Neural progenitor cell (in vitro differentiated cells): Measurements from ENCODE around the gene GM2A. TPM values are rescaled to one million over a fixed set of nuclear protein-coding genes. Genes with fewer than 3 reads are reported as not detected.

ENCODE experiments used
- DNase-seq: peaks from one replicate; pipeline ENCODE4 v3.0.0-alpha.2; 2016; ENCODE audit warnings: low spot score
- H2AFZ ChIP-seq: fragments of 200-600 bp; sonication (generic); replicated peaks from 2 replicates; pipeline ENCODE4 v1.6.1; 2016; ENCODE audit warnings: antibody characterized with exemption
- H3F3A ChIP-seq: fragments of 200-600 bp; sonication (generic); 2 replicates; pipeline ENCODE4 v1.6.1; 2016; ENCODE audit warnings: antibody characterized with exemption, low read depth
- H3K27ac ChIP-seq: fragments of 200-600 bp; sonication (generic); 2 replicates; pipeline ENCODE4 v1.5.1; 2016; ENCODE audit warnings: mild to moderate bottlenecking
- H3K27me3 ChIP-seq: fragments of 200-600 bp; sonication (generic); 2 replicates; pipeline ENCODE4 v1.6.1; 2016; ENCODE audit warnings: mild to moderate bottlenecking, moderate library complexity
- H3K36me3 ChIP-seq: fragments of 200-600 bp; sonication (generic); 2 replicates; pipeline ENCODE4 v1.5.1; 2016
- H3K4me1 ChIP-seq: fragments of 200-600 bp; sonication (generic); 2 replicates; pipeline ENCODE4 v1.6.1; 2016; ENCODE audit warnings: mixed run types
- H3K4me2 ChIP-seq: fragments of 200-600 bp; sonication (generic); 2 replicates; pipeline ENCODE4 v1.6.1; 2016
- H3K4me3 ChIP-seq: fragments of 200-600 bp; sonication (generic); 2 replicates; pipeline ENCODE4 v1.5.1; 2016
- H3K79me2 ChIP-seq: fragments of 200-600 bp; sonication (generic); 2 replicates; pipeline ENCODE4 v1.6.1; 2016; ENCODE audit warnings: low read depth
- H3K9ac ChIP-seq: fragments of 200-600 bp; sonication (generic); 2 replicates; pipeline ENCODE4 v1.6.1; 2016
- H3K9me3 ChIP-seq: fragments of 200-600 bp; sonication (generic); 2 replicates; pipeline ENCODE4 v1.5.1; 2016; ENCODE audit warnings: low read depth
- H4K20me1 ChIP-seq: fragments of 200-600 bp; sonication (generic); 2 replicates; pipeline ENCODE4 v1.6.1; 2016; ENCODE audit warnings: low read depth
- H3K27ac Mint-ChIP-seq: 3 replicates; pipeline ENCODE4 v1.8.0; 2021; ENCODE audit warnings: mixed read lengths
- H3K27me3 Mint-ChIP-seq: 2 replicates; pipeline ENCODE4 v1.8.0; 2022; ENCODE audit warnings: low read depth, mild to moderate bottlenecking, inconsistent platforms, moderate library complexity, mixed read lengths; ENCODE audit not compliant: insufficient read depth
- H3K36me3 Mint-ChIP-seq: 3 replicates; pipeline ENCODE4 v1.8.0; 2021; ENCODE audit warnings: mixed read lengths
- H3K4me1 Mint-ChIP-seq: 3 replicates; pipeline ENCODE4 v1.8.0; 2021; ENCODE audit warnings: mixed read lengths
- H3K4me3 Mint-ChIP-seq: 3 replicates; pipeline ENCODE4 v1.8.0; 2021; ENCODE audit warnings: mild to moderate bottlenecking, moderate library complexity, mixed read lengths
- H3K9me3 Mint-ChIP-seq: 3 replicates; pipeline ENCODE4 v1.8.0; 2020; ENCODE audit warnings: mixed read lengths
- CTCF ChIP-seq: fragments of 200-600 bp; sonication (generic); IDR thresholded peaks from 2 replicates; pipeline ENCODE4 v1.5.1; 2017; ENCODE audit warnings: antibody characterized with exemption, mild to moderate bottlenecking
- EZH2 ChIP-seq: fragments of 200-600 bp; sonication (generic); IDR thresholded peaks from 2 replicates; pipeline ENCODE4 v1.6.1; 2017; ENCODE audit warnings: antibody characterized with exemption, mild to moderate bottlenecking, moderate library complexity
- EZH2phosphoT487 ChIP-seq: fragments of 200-600 bp; sonication (generic); IDR thresholded peaks from 2 replicates; pipeline ENCODE4 v1.6.1; 2017; ENCODE audit warnings: antibody characterized with exemption
- total RNA-seq: library from RNA; depleted of rRNA; stranded (reverse); fragments of >200 nt; gene quantifications from 2 replicates; pipeline ENCODE4 v1.2.3, GENCODE V29; 2015; ENCODE audit warnings: low replicate concordance

GM2A gene
- total RNA-seq, 1 donor from 2014 or later = 19.4 TPM

DNA sequence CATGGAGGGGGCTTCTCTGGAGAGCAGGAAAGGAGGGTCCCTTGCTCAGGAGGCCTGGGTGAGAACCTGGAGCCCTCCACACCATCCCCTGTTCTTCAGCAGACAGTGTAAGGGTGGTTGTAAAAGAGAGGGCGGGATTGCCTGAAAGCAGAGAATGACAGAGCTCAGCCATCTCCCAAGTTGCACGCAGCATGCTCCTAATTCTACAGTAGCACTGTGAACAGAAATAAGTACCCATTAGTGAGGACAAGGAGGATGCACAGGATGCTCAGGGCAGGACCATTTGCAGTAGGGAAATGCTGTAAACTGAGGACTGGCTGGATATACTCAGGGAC is 37.5 kb upstream of the GM2A start:
- Histone ChIP-seq H4K20me1 (no peaks in the 10 kb centered on the region), H3K4me2 (no peak overlapping the region), H3K27me3 (no peaks in the 10 kb centered on the region), H3K4me3 (no peak overlapping the region), H2AFZ (no peak overlapping the region), H3F3A (no peaks in the 10 kb centered on the region), H3K27ac (no peak overlapping the region), H3K9me3 (no peaks in the 10 kb centered on the region), H3K79me2 (no peaks in the 10 kb centered on the region), H3K36me3 (no peaks in the 10 kb centered on the region), H3K9ac (no peak overlapping the region), H3K4me1 (peaks cover 6% of the 10 kb centered on the region)
- no peak overlapping the region for H3K4me3 Mint-ChIP-seq
- no peak for DNase-seq
- H3K27me3 Mint-ChIP-seq = peaks cover 4% of the 10 kb centered on the region
- H3K9me3 Mint-ChIP-seq = no peaks in the 10 kb centered on the region
- H3K4me1 Mint-ChIP-seq = peaks cover 7% of the 10 kb centered on the region
- peak overlapping the region; percentile 21 for H3K27ac Mint-ChIP-seq
- H3K36me3 Mint-ChIP-seq = no peaks in the 10 kb centered on the region
- no peak for TF ChIP-seq EZH2phosphoT487
- no peak for TF ChIP-seq CTCF
- no peak for TF ChIP-seq EZH2

GRCh38 chr5:151216781-151217180 is 36.2 kb upstream of the GM2A start:
- Histone ChIP-seq H3K4me1 (peaks cover 6% of the 10 kb centered on the region), H3K27ac (no peak overlapping the region), H3K4me3 (no peak overlapping the region), H3K36me3 (no peaks in the 10 kb centered on the region), H3K79me2 (no peaks in the 10 kb centered on the region), H3F3A (no peaks in the 10 kb centered on the region), H3K9me3 (no peaks in the 10 kb centered on the region), H2AFZ (no peak overlapping the region), H3K4me2 (no peak overlapping the region), H3K9ac (no peak overlapping the region), H3K27me3 (peaks cover 11% of the 10 kb centered on the region), H4K20me1 (no peaks in the 10 kb centered on the region)
- Mint-ChIP-seq H3K9me3 (no peaks in the 10 kb centered on the region), H3K36me3 (no peaks in the 10 kb centered on the region), H3K27me3 (peaks cover 11% of the 10 kb centered on the region), H3K27ac (no peak overlapping the region), H3K4me3 (no peak overlapping the region), H3K4me1 (peaks cover 7% of the 10 kb centered on the region)
- DNase-seq = no peak
- no peak for TF ChIP-seq EZH2phosphoT487
- no peak for TF ChIP-seq CTCF
- no peak for TF ChIP-seq EZH2

DNA sequence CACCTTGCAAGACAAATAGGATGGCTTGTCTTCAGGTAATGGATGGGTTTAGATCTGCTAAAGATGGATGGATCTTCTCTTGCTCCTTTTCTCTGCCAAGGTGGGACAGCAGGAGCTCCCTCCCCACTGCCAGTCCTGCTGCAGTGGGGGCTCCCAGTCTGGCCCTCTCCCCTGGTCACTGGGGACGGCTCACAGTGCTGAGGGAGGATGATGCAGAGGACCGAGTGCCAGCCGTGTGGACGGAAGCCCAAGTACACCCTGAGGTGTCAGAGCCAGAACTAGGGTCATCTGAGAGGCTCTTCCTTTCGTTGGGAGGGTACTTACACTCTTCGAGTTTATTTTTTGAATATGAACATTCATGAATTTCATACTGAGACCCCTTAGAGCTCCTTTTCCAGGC is 34.8 kb upstream of the GM2A start:
- TF ChIP-seq EZH2phosphoT487 (no peak), CTCF (no peak), EZH2 (no peak)
- Histone ChIP-seq H4K20me1 (peaks cover 3% of the 10 kb centered on the region), H3K27ac (no peak overlapping the region), H3K36me3 (no peaks in the 10 kb centered on the region), H3K4me1 (peaks cover 6% of the 10 kb centered on the region), H3K4me2 (no peak overlapping the region), H3K27me3 (peaks cover 25% of the 10 kb centered on the region), H3K4me3 (no peak overlapping the region), H3K9ac (no peak overlapping the region), H3K9me3 (no peaks in the 10 kb centered on the region), H2AFZ (no peak overlapping the region), H3F3A (no peaks in the 10 kb centered on the region), H3K79me2 (no peaks in the 10 kb centered on the region)
- no peaks in the 10 kb centered on the region for H3K9me3 Mint-ChIP-seq
- H3K27ac Mint-ChIP-seq = no peak overlapping the region
- H3K4me1 Mint-ChIP-seq = peaks cover 10% of the 10 kb centered on the region
- no peaks in the 10 kb centered on the region for H3K36me3 Mint-ChIP-seq
- no peak for DNase-seq
- H3K27me3 Mint-ChIP-seq = peaks cover 13% of the 10 kb centered on the region
- no peak overlapping the region for H3K4me3 Mint-ChIP-seq

DNA sequence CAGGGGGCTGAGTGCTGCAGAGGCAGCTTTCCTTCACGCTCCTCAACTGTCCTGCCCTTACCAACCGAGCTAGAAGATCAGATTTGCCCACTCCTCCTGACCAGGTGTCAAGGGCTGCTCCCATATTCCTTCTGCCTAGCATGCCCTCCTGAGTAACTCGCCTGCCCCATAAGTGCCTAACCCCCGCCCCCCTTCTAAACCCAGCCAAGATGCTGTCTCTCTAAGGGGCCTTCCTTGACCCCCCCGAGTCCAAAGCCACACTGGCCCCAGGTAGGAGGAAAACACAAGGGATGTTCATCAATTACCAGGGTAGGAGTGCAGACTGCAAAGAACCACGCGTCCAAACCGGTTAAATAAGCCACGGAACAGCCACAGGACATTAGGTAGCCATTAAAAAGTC is 33.8 kb upstream of the GM2A start:
- no peak overlapping the region for H3K27ac ChIP-seq
- H3K27ac Mint-ChIP-seq = no peak overlapping the region
- TF ChIP-seq EZH2phosphoT487 (no peak), CTCF (no peak), EZH2 (no peak)
- H3K27me3 Mint-ChIP-seq = peaks cover 15% of the 10 kb centered on the region
- H3K4me3 Mint-ChIP-seq = no peak overlapping the region
- H3K36me3 ChIP-seq = no peaks in the 10 kb centered on the region
- peaks cover 33% of the 10 kb centered on the region for H3K27me3 ChIP-seq
- H3K9me3 Mint-ChIP-seq = no peaks in the 10 kb centered on the region
- no peak for DNase-seq
- no peak overlapping the region for H2AFZ ChIP-seq
- no peak overlapping the region for H3K9ac ChIP-seq
- no peaks in the 10 kb centered on the region for H3K9me3 ChIP-seq
- no peak overlapping the region for H3K4me2 ChIP-seq
- H3K4me1 ChIP-seq = no peaks in the 10 kb centered on the region
- no peaks in the 10 kb centered on the region for H3K36me3 Mint-ChIP-seq
- no peak overlapping the region for H3K4me3 ChIP-seq
- no peaks in the 10 kb centered on the region for H3K79me2 ChIP-seq
- peaks cover 3% of the 10 kb centered on the region for H4K20me1 ChIP-seq
- H3K4me1 Mint-ChIP-seq = peaks cover 7% of the 10 kb centered on the region
- H3F3A ChIP-seq = no peaks in the 10 kb centered on the region
